AG04449 (cell line): ENCODE data around the gene SPNS2.

Experiments
- CTCF ChIA-PET: fragments of 350-600 bp; formaldehyde crosslinking; extraction: SDS; loops from one replicate; lab custom pipeline; 2021; ENCODE audit warnings: antibody characterized with exemption; lab: Yijun Ruan, JAX
- POLR2A ChIA-PET: fragments of 400-600, 350-600 bp; formaldehyde crosslinking; extraction: SDS; loops from one replicate; lab custom pipeline; 2020; ENCODE audit warnings: antibody characterized with exemption, inconsistent platforms; lab: Yijun Ruan, JAX
- DNase-seq: peaks from one replicate; pipeline ENCODE4 v3.0.0-alpha.2; 2010; ENCODE audit warnings: low read depth, low spot score
- H3K4me3 ChIP-seq: 2 replicates; pipeline ENCODE4 v1.5.1; 2011; ENCODE audit warnings: low read depth, mild to moderate bottlenecking, control low read depth, low read length
- TF ChIP-seq, protein P1 (sequence below): IDR thresholded peaks from one replicate; pipeline ENCODE4 v1.5.1; 2011; ENCODE audit warnings: mild to moderate bottlenecking, moderate library complexity, low read length, control low read depth, inconsistent platforms; ENCODE audit not compliant: insufficient read depth; ENCODE audit errors: missing control alignments

SPNS2 gene

DNA sequence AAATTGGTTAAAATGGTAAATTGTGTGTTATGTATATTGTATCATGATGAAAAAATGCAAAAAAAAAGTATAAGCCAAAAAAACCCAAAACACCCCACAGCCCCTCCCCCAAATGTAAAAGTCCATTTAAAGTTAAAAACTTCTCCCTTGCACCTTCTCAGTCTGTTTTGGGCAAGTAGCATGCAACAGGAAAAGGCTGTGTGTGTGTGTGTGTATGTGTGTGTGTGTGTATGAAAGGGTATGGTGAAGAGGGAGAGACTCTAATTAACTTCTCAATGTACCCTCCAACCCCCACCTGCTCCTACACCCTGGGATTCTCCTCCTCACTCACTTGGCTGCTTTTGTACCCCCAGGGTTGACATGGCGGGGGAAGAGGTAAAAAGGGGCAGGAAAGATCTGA lies 70.9 kb downstream of the SPNS2 start:
- TF ChIP-seq, protein P1, sequence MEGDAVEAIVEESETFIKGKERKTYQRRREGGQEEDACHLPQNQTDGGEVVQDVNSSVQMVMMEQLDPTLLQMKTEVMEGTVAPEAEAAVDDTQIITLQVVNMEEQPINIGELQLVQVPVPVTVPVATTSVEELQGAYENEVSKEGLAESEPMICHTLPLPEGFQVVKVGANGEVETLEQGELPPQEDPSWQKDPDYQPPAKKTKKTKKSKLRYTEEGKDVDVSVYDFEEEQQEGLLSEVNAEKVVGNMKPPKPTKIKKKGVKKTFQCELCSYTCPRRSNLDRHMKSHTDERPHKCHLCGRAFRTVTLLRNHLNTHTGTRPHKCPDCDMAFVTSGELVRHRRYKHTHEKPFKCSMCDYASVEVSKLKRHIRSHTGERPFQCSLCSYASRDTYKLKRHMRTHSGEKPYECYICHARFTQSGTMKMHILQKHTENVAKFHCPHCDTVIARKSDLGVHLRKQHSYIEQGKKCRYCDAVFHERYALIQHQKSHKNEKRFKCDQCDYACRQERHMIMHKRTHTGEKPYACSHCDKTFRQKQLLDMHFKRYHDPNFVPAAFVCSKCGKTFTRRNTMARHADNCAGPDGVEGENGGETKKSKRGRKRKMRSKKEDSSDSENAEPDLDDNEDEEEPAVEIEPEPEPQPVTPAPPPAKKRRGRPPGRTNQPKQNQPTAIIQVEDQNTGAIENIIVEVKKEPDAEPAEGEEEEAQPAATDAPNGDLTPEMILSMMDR, result no peak
- H3K4me3 ChIP-seq, result no peak overlapping the region
- no peak for DNase-seq
- POLR2A ChIA-PET, result no interaction called here
- CTCF ChIA-PET, result interaction anchor here (1.1 to 7.5 kb wide), 5 partner anchors 7 to 55 kb away, joined by 3 to 268 read pairs (median 6); partner anchors contain the start of gene SMTNL2

DNA sequence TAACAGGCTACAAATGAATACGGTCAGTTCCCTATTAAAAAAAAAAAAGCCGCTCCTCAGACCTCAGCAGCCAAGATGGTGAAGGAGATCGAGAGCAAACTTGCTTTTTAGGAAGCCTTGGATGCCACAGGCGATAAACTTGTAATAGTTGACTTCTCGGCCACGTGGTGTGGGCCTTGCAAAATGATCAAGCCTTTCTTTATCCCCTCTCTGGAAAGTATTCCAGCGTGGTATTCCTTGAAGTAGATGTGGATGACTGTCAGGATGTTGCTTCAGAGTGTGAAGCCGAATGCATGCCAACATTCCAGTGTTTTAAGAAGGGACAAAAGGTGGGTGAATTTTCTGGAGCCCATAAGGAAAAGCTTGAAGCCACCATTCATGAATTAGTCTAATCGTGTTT lies 73.5 kb downstream of the SPNS2 start:
- ChIA-PET CTCF (interaction anchor here (1.2 kb wide), 1 partner anchor 9 kb away, joined by 3 read pairs; no protein-coding TSS in a partner anchor), POLR2A (no interaction called here)
- TF ChIP-seq, protein P1, result no peak
- no peak overlapping the region for H3K4me3 ChIP-seq
- DNase-seq, result no peak

DNA sequence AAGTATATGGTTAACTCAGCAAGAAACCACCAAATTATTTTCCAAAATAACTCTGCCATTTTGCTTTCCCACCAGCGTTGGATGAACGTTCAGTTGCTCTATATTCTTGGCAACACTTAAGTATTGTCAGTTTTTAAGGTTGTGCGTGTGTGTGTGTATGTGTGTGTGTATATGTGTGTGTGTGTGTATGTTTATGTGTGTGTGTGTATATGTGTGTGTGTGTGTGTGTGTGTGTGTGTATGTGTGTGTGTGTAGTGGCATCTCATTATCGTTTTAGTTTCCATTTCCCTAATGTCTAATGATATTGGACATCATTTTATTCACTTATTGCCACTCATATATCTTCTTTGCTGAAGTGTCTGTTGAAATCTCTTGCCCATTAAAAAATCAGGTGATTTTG lies 74.4 kb downstream of the SPNS2 start:
- ChIA-PET POLR2A (no interaction called here), CTCF (interaction anchor here (2.1 kb wide), 1 partner anchor 53 kb away, joined by 10 read pairs; no protein-coding TSS in a partner anchor)
- H3K4me3 ChIP-seq, result no peak overlapping the region
- no peak for DNase-seq
- TF ChIP-seq, protein P1, result no peak

DNA sequence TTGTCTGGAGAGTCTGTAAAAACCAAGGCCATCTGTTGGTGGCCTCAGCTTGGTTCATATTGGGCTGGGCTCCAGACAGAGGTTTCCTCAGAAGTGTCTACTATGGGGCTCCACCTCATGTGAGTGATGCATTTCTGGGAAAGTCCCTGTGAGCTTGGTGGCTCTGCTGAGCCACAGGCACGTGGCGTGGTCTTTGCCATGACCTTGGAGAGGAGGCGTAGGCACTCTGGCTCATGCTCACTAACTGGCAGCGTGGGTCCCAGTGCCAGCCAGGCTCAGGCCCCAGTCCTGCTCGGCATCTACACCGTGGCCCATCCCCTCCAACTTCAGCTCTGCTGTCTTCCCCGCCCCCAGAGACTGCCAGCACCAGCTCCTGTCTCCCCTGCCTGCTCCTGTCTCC lies 75.0 kb downstream of the SPNS2 start:
- TF ChIP-seq, protein P1, result no peak
- CTCF ChIA-PET, result interaction anchor here (2.1 to 2.6 kb wide), 2 partner anchors 11 to 52 kb away, joined by 7 to 10 read pairs; no protein-coding TSS in a partner anchor
- POLR2A ChIA-PET, result no interaction called here
- no peak overlapping the region for H3K4me3 ChIP-seq
- DNase-seq, result no peak

DNA sequence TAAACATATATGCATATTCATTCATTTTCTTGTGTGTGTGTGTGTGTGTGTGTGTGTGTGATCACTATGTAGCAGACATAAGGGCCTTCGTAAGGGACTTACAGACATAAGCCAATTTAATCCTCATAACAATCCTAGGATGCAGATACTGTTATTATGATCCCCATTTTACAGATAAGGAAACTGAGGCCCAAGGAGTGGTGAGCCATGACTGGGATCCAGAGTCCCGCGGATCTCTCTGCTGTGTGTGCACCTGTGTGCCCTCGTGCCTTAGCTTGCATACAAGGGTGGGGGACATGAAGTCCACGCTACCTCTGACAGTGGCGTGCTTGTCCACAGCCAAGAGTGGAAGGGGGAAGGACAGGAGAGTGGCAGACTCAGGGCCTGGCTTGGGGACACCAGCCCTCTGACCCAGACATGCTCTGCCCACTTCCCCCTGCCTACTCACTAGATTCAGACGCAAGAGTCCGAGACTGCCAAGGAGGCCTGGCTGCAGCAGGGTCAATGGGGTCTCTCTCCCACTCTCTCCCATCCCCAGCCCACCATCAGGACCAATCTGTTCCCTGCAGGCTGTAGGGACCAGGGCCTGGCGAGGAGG lies 75.9 kb downstream of the SPNS2 start:
- ChIA-PET POLR2A (no interaction called here), CTCF (interaction anchor here (2.0 to 8.3 kb wide), 4 partner anchors 7 to 52 kb away, joined by 6 to 79 read pairs (median 8); no protein-coding TSS in a partner anchor)
- DNase-seq, result no peak
- H3K4me3 ChIP-seq, result no peak overlapping the region
- TF ChIP-seq, protein P1, result no peak

DNA sequence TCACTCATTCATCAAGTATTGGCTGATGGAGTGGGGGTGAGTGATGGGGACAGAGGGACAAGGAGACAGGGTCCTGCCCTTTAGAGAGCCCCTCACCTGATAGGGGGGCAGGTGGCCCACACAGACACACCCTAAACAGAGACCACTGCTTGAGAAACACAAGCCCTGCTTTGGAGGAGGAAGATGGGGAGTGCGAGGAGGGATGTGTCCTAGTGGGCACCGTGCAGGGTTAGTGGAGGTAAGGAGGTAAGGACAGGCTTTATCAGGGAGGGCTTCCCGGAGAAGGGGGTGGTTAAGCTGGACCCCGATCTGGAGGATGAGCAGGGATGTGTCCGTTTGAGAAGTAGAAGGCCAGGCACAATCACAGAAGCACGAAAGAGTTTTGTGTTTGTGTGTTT lies 77.5 kb downstream of the SPNS2 start:
- ChIA-PET CTCF (interaction anchor here (2.0 to 8.3 kb wide), 3 partner anchors 9 to 13 kb away, joined by 6 to 79 read pairs (median 7); no protein-coding TSS in a partner anchor), POLR2A (no interaction called here)
- DNase-seq, result no peak
- no peak overlapping the region for H3K4me3 ChIP-seq
- TF ChIP-seq, protein P1, result no peak
